PC-3 (cell line): ENCODE data around the gene CCRL2.

Source experiments
- CTCF ChIP-seq: fragments of 300-600 bp; sonication (generic); conservative IDR thresholded peaks from 2 replicates; pipeline ENCODE4 v1.5.1; 2017; ENCODE audit warnings: antibody characterized with exemption, low read depth, mild to moderate bottlenecking, low read length
- EZH2 ChIP-seq: fragments of 300-600 bp; sonication (generic); IDR thresholded peaks from one replicate; pipeline ENCODE4 v1.6.1; 2017; ENCODE audit warnings: antibody characterized with exemption, mild to moderate bottlenecking, low read length; ENCODE audit not compliant: unreplicated experiment

- TF ChIP-seq CTCF: no peak
- TF ChIP-seq EZH2: no peak
Observed at GRCh38 chr3:46381625-46382024, 25.4 kb upstream of the CCRL2 start.
